Measurements from ENCODE around the gene SDC1. TPM values are rescaled to one million over a fixed set of nuclear protein-coding genes. Genes with fewer than 3 reads are reported as not detected.
A peak's percentile ranks its signal among the peaks of the same experiment; 100 is the strongest.
"Not testable (repeated sequence)": the region's sequence is repeated elsewhere in the genome, so short reads cannot be mapped to it uniquely, and the experiment has no call there.

Gene SDC1
- polyA plus RNA-seq, 1 donor = 49.7 TPM

- WGBS (ENCODE audit: insufficient coverage, low lambda C conversion rate) = no CpG with 5 or more reads among the region's 1 CpG
- H3K4me3 ChIP-seq (ENCODE audit: low read length) = no peak overlapping the region
- H3K27me3 ChIP-seq (ENCODE audit: control insufficient read depth, insufficient read depth, low read length) = no peaks in the 10 kb centered on the region
- H3K27ac ChIP-seq (ENCODE audit: low read length) = no peak overlapping the region
- no peaks in the 10 kb centered on the region for H3K9me3 ChIP-seq (ENCODE audit: control insufficient read depth, low read depth, low read length)
- H3K4me1 ChIP-seq (ENCODE audit: control insufficient read depth, insufficient read depth, low read length) = peaks cover 3% of the 10 kb centered on the region
- DNase-seq = no peak
- H3K36me3 ChIP-seq (ENCODE audit: control insufficient read depth, insufficient read depth, low read length) = peaks cover 28% of the 10 kb centered on the region
Measured at GRCh38 chr2:20247084-20247483, 22.2 kb upstream of the SDC1 start.

- no CpG with 5 or more reads among the region's 5 CpGs for WGBS (ENCODE audit: insufficient coverage, low lambda C conversion rate)
- peaks cover 12% of the 10 kb centered on the region for H3K36me3 ChIP-seq (ENCODE audit: control insufficient read depth, insufficient read depth, low read length)
- H3K9me3 ChIP-seq (ENCODE audit: control insufficient read depth, low read depth, low read length); H3K4me1 ChIP-seq (ENCODE audit: control insufficient read depth, insufficient read depth, low read length); DNase-seq; H3K27ac ChIP-seq (ENCODE audit: low read length); H3K27me3 ChIP-seq (ENCODE audit: control insufficient read depth, insufficient read depth, low read length); H3K4me3 ChIP-seq (ENCODE audit: low read length): not testable (repeated sequence)
Measured at GRCh38 chr2:20243637-20244036, 18.7 kb upstream of the SDC1 start.

DNA sequence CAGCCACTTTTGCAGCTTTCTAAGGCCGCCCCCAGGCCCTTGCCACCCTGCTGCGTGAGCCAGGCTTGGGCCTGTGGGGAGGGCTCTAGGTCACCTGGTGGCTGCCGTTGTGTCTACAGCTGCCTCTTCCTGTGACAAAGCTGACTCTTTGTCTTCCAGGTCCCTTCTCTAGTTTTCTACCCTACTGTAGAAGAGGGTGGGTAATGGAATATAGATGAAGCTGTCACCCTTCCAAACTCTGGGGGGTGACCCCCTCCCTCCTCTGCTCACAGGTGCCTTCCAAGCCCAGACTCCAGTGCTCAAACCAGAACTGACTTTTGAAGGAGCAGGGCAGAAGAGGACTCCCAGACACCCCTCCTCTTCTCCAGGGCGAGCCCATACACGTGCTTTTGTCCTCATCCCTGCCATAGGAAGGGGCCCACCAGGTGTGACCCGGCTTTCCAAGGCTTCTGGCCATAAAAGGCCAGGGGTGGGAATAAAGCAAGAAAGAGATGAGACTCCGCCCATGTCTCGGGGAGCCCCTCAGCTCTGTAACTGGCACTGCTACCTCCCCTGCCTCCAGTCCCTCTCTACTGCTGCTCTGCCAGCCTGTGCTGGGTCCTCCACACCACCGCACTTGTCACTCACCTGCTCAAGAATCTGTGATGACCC is 17.9 kb upstream of the SDC1 start:
- Histone ChIP-seq H3K36me3 (ENCODE audit: control insufficient read depth, insufficient read depth, low read length) (peaks cover 11% of the 10 kb centered on the region), H3K27ac (ENCODE audit: low read length) (no peak overlapping the region), H3K4me1 (ENCODE audit: control insufficient read depth, insufficient read depth, low read length) (peaks cover 8% of the 10 kb centered on the region), H3K4me3 (ENCODE audit: low read length) (no peak overlapping the region), H3K27me3 (ENCODE audit: control insufficient read depth, insufficient read depth, low read length) (no peaks in the 10 kb centered on the region), H3K9me3 (ENCODE audit: control insufficient read depth, low read depth, low read length) (no peaks in the 10 kb centered on the region)
- peak in 1 of 2 donors; percentile 24 for DNase-seq
- no CpG with 5 or more reads among the region's 9 CpGs for WGBS (ENCODE audit: insufficient coverage, low lambda C conversion rate)

GRCh38 chr2:20241973-20242726 is 17.2 kb upstream of the SDC1 start:
- DNase-seq = no peak
- no CpG with 5 or more reads among the region's 43 CpGs for WGBS (ENCODE audit: insufficient coverage, low lambda C conversion rate)

DNA sequence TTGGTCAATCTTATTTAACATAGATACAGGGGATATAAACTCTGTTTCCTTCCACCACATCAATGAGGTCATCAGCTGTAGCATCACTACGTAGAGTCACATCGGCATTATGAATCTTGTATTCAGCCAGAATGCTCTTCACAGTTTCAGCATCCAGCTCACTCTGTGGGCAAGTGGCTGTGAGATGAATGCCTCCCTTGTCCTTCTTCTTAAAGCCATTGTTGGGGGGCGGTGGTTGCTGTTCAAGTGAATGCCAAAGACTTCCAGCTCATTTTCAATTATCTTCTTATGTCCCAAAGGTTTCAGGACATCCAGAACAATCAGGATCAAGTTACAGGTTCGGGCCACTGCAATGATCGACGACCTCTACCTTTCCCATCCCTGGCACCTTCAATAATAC is 15.4 kb upstream of the SDC1 start:
- H3K4me3 ChIP-seq (ENCODE audit: low read length); H3K27ac ChIP-seq (ENCODE audit: low read length); DNase-seq; H3K27me3 ChIP-seq (ENCODE audit: control insufficient read depth, insufficient read depth, low read length); H3K36me3 ChIP-seq (ENCODE audit: control insufficient read depth, insufficient read depth, low read length); H3K9me3 ChIP-seq (ENCODE audit: control insufficient read depth, low read depth, low read length); H3K4me1 ChIP-seq (ENCODE audit: control insufficient read depth, insufficient read depth, low read length): not testable (repeated sequence)
- no CpG with 5 or more reads among the region's 6 CpGs for WGBS (ENCODE audit: insufficient coverage, low lambda C conversion rate)

More at GRCh38 chr2:20241973-20242726, 17.2 kb upstream of the SDC1 start:
- H3K27me3 ChIP-seq (ENCODE audit: control insufficient read depth, insufficient read depth, low read length) = no peaks in the 10 kb centered on the region
- H3K9me3 ChIP-seq (ENCODE audit: control insufficient read depth, low read depth, low read length) = no peaks in the 10 kb centered on the region
- peaks cover 8% of the 10 kb centered on the region for H3K4me1 ChIP-seq (ENCODE audit: control insufficient read depth, insufficient read depth, low read length)
- no peak overlapping the region for H3K27ac ChIP-seq (ENCODE audit: low read length)
- peaks cover 6% of the 10 kb centered on the region for H3K36me3 ChIP-seq (ENCODE audit: control insufficient read depth, insufficient read depth, low read length)
- peak overlapping the region; percentile 27 for H3K4me3 ChIP-seq (ENCODE audit: low read length)

DNA sequence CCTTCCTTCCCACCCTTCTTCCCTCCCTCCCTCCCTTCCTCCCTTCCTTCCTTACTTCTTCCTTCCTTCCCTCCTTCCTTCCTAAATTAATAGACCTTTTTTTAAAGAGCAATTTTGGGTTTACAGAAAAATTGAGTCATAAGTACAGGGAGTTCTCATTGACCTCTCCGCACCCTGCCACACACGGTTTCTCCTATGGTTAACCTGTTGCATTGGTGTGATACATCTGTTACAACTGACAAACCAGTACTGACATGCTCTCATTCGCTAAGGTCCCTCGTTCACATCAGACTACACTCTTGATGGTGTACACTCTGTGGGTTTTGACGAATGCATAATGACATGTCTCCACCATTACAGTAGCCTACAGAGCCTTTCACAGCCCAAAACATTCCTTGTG is 11.6 kb upstream of the SDC1 start:
- WGBS (ENCODE audit: insufficient coverage, low lambda C conversion rate) = no CpG with 5 or more reads among the region's 5 CpGs
- Histone ChIP-seq H3K4me3 (ENCODE audit: low read length) (no peak overlapping the region), H3K36me3 (ENCODE audit: control insufficient read depth, insufficient read depth, low read length) (no peaks in the 10 kb centered on the region), H3K4me1 (ENCODE audit: control insufficient read depth, insufficient read depth, low read length) (peaks cover 2% of the 10 kb centered on the region), H3K27me3 (ENCODE audit: control insufficient read depth, insufficient read depth, low read length) (no peaks in the 10 kb centered on the region), H3K9me3 (ENCODE audit: control insufficient read depth, low read depth, low read length) (no peaks in the 10 kb centered on the region), H3K27ac (ENCODE audit: low read length) (no peak overlapping the region)
- DNase-seq = no peak

DNA sequence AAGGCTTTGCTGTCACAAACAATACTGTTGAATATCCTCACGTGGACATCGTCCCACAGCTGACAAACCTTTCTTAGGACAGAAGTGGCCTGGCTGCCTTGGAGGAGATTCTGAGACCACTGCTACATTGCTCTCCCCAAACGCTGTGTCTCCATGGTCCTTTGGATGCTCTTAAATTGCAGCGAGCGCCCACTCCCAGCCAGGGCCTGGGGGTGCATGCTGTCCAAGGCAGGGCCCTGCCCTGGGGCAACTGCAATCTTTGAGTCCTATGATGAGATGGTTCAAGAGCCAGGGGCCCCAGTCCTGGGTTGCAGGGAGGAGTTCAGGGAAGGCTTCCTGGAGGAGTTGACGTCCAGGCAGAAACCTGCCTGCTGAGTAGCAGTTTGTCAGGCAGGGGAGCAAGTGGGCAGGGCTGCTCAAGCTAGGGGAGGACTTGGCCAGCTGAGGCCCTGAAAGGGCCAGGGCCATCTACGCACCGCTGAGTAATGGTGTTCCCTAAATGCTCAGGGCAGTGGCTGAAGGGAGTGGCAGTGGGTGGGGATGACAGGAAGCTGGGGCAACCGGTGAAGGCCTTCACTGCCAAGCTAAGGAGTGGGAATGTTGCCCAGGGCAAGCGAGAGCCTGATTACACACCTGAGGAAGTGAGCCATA is 10.8 kb upstream of the SDC1 start:
- no peak overlapping the region for H3K27ac ChIP-seq (ENCODE audit: low read length)
- H3K36me3 ChIP-seq (ENCODE audit: control insufficient read depth, insufficient read depth, low read length) = no peaks in the 10 kb centered on the region
- no peaks in the 10 kb centered on the region for H3K27me3 ChIP-seq (ENCODE audit: control insufficient read depth, insufficient read depth, low read length)
- H3K9me3 ChIP-seq (ENCODE audit: control insufficient read depth, low read depth, low read length) = no peaks in the 10 kb centered on the region
- no peak overlapping the region for H3K4me3 ChIP-seq (ENCODE audit: low read length)
- peaks cover 2% of the 10 kb centered on the region for H3K4me1 ChIP-seq (ENCODE audit: control insufficient read depth, insufficient read depth, low read length)
- no CpG with 5 or more reads among the region's 10 CpGs for WGBS (ENCODE audit: insufficient coverage, low lambda C conversion rate)
- no peak for DNase-seq

DNA sequence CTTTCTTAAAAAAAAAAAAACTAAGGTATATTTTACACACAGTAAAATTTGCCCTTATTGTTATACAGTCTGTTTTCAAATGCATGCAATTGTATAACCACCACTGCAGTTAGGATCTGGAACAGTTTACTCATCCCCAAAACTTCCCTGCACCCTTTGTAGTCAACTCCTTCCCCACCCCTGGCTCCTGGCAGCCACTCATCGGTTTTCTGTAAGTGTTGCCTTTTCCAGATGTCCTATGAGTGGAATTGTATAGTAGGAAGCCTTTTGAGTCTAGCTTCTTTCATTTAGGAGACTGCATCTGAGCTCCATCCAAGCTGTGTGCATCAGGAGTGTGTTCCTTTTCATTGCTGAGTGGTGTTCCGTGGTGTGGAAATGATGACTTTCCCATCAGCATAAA is 9.7 kb upstream of the SDC1 start:
- H3K27me3 ChIP-seq (ENCODE audit: control insufficient read depth, insufficient read depth, low read length); H3K4me3 ChIP-seq (ENCODE audit: low read length); H3K4me1 ChIP-seq (ENCODE audit: control insufficient read depth, insufficient read depth, low read length); DNase-seq; H3K36me3 ChIP-seq (ENCODE audit: control insufficient read depth, insufficient read depth, low read length); H3K27ac ChIP-seq (ENCODE audit: low read length); H3K9me3 ChIP-seq (ENCODE audit: control insufficient read depth, low read depth, low read length): not testable (repeated sequence)
- WGBS (ENCODE audit: insufficient coverage, low lambda C conversion rate) = no CpG with 5 or more reads among the region's 2 CpGs

DNA sequence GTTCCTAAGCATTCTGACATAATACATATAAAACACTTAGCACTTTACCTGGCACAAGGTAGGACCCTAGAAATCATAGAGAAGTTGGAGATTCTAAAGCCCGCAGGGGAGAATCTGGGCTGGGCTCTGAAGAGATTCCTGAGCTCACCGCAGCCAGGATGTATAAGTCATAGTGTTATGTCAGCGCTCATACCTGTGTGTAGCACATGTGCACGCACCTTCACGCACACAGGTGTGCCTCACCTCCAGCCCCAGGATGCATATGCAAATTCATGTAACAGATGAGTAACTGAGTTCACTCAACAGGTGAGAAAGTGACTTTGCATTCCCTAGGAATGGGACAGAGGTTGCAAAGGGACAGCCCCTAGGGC is 7.9 kb upstream of the SDC1 start:
- Histone ChIP-seq H3K9me3 (ENCODE audit: control insufficient read depth, low read depth, low read length) (no peaks in the 10 kb centered on the region), H3K36me3 (ENCODE audit: control insufficient read depth, insufficient read depth, low read length) (no peaks in the 10 kb centered on the region), H3K27me3 (ENCODE audit: control insufficient read depth, insufficient read depth, low read length) (no peaks in the 10 kb centered on the region), H3K27ac (ENCODE audit: low read length) (no peak overlapping the region), H3K4me3 (ENCODE audit: low read length) (no peak overlapping the region), H3K4me1 (ENCODE audit: control insufficient read depth, insufficient read depth, low read length) (peaks cover 2% of the 10 kb centered on the region)
- DNase-seq = no peak
- WGBS (ENCODE audit: insufficient coverage, low lambda C conversion rate) = no CpG with 5 or more reads among the region's 5 CpGs

GRCh38 chr2:20231598-20232026 is 6.7 kb upstream of the SDC1 start:
- DNase-seq = peak in 1 of 2 donors; percentile 75
- H3K36me3 ChIP-seq (ENCODE audit: control insufficient read depth, insufficient read depth, low read length) = no peaks in the 10 kb centered on the region
- no peaks in the 10 kb centered on the region for H3K27me3 ChIP-seq (ENCODE audit: control insufficient read depth, insufficient read depth, low read length)
- no CpG with 5 or more reads among the region's 6 CpGs for WGBS (ENCODE audit: insufficient coverage, low lambda C conversion rate)
- no peak overlapping the region for H3K27ac ChIP-seq (ENCODE audit: low read length)
- peaks cover 2% of the 10 kb centered on the region for H3K4me1 ChIP-seq (ENCODE audit: control insufficient read depth, insufficient read depth, low read length)
- no peaks in the 10 kb centered on the region for H3K9me3 ChIP-seq (ENCODE audit: control insufficient read depth, low read depth, low read length)
- H3K4me3 ChIP-seq (ENCODE audit: low read length) = no peak overlapping the region
